Inflammatory macrophage treated with lipopolysaccharide for 4 hours (primary cell): Measurements from ENCODE around the gene MBTPS2.
"Not testable (repeated sequence)": the region's sequence is repeated elsewhere in the genome, so short reads cannot be mapped to it uniquely, and the experiment has no call there.

ENCODE experiments used
- DNase-seq: peaks from one replicate; pipeline ENCODE4 v3.0.0-alpha.2; 2020

The MBTPS2 gene

DNA sequence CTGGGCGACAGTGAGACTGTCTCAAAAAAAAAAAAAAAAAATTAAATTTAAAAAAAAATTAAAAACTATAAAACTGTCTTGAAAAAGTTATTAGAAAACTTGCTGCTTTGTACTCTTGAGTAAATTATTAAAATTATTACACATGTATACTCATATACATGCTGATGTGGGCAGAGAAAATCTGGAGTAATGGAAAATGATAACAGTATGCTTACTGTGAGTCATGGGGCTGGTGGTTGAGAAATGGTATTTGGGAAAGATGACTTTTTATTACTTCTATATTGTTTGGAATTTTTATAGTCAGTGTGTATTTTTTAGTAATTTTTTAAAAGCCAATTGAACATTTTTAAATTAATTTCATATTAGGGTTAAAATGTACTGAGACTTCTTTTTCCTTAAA lies 23.8 kb downstream of the MBTPS2 start:
- peak; percentile 34 for DNase-seq

DNA sequence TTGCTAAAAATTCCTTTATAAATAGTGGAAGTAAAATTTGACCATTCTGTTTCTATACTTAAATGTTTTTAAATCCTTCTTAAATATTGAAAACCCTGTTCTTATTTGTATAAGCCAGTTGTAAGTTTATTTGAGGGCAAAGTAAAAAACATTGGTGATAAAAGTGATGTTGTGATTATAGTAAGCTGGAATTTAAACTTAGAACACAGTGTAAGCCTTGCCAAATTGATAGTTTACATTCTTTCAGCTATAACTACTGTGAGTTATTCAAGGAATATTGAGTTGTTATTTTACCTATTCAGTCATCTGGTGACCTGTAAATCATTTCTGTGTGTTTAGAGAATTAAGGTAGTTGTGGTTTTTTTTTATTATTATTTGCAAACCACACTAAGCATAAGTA lies 26.0 kb downstream of the MBTPS2 start:
- no peak for DNase-seq

DNA sequence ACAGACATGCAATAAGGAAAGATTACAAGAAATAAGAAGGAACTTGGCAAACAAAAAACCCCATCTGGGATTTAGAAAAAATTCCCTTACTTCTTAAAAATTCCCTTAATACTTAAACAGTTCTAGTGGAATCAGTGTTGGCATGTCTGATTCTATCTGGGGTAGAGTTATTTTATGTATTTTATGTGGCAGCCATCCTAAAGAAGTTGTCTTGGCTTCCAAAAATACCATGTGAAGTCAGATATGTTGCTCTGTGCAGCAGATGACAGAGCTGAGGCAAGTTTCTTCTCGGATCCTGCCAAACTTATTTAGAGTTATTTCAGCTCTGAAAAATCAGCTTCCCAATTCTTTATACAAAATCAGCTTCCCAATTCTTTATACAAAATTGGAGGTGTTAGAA lies 31.1 kb downstream of the MBTPS2 start:
- DNase-seq: no peak

DNA sequence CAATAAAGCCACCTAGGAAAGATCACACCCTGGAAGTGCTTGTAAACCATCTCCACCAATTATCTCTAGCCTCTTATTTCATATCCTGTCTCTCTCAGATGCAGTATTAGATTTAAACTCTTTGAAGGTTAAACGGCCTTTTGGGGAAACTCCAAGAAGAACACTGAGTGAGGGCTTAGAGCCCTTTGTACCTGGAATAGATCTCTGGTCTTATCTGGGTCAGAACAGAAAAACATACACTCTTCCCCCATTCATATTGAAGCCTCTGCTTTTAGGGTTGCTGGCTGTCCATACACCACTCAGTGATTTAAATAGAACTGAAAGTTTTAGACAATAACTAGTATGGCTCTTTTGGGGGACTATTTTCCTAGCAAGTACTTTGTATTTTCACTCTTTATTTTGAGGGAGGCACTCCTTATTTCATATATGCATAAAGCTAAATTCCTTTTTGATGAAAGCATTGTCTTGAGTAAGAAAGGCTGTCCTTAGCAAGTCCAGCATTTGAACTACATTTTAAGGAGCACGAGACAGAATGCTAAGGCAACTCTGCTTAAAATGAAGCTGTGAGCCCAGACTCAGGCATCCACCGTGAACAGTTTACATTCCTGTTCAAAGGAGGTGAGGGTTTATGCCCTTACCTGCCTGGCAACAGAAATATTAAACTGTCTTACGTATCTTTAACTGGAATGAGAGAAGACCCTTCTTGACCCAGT lies 33.8 kb downstream of the MBTPS2 start:
- no peak for DNase-seq

DNA sequence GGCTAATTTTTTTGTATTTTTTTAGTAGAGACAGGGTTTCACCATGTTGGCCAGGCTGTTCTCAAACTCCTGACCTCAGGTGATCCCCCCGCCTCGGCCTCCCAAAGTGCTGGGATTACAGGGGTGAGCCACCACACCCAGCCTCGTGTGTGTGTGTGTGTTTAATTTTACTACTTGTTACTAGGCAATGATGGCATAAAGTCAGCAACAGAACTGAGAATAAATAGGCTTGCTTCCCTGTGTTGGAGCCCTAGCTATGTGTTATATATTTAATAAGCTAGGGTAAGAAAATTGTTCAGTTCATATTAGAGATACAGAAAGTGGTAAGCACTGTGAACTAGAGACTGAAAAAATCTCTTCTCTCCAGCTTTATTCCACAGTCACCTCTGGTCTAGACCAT lies 34.8 kb downstream of the MBTPS2 start:
- DNase-seq: not testable (repeated sequence)

DNA sequence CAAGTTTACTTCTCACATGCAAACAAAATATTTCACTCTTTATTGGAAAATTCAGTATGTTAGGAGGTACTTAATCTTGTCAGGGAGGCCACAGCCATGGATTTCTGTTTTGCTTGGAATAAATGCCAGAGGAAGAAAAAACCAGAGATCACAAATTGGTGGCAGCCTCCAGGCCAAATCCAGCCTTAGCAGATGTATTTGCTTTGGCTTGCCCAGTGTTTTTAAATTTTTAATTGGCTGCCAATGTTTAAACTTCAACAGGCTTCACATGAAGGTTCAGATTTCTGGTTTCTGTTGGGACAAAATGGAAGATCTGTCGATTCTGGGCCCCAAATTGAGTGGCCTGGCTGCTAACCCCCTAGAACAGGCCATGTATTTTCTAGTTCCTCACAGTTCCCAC lies 35.6 kb downstream of the MBTPS2 start:
- DNase-seq: no peak

DNA sequence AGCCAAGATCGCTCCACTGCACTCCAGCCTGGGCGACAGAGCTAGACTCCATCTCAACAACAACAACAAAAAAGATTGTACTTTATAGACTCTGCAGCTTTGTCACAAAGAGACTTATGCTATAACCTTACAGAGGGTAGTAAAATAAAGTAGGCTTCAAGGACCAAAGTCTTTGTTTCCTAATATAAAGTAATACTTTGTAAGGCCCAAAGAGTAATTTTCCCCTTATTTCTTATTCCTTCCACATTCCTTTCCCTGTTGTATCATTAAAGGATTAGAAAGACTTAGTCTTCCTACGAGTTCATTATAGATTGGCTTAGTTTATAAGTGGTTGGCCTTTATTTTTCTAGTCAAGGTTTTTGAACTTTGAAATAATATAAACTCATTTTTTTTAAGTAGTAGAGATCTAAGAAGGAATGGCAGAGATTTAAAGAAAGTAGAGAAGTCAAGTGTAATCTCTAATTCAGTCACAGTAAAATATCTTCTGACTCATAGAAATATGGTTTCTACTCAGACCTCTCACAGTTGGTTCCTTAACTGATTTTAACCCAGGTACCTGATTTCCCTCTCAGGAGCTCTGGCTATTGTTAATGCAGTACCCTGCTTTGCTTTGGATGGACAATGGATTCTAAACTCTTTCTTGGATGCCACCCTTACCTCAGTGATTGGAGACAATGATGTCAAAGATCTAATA lies 42.6 kb downstream of the MBTPS2 start:
- no peak for DNase-seq

DNA sequence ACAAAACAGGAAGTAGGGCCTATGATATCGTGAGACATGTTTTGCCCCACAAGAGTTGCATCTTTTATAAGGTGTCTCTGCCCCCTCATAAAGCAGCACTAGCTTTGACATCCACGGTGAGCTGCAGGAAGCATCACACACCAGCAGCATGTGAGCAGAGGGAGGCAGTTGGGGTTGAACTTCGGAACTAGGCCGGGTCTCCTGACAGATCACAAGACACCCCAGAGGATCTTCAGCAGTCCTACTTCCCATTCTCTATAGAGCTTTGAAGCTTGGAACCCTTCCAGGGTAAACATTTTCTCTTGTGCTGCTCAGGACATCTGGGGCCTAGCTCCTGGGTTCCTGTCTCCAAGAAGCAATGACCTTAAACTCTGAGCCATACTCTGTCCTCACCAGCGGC lies 43.8 kb downstream of the MBTPS2 start:
- DNase-seq: peak; percentile 28

DNA sequence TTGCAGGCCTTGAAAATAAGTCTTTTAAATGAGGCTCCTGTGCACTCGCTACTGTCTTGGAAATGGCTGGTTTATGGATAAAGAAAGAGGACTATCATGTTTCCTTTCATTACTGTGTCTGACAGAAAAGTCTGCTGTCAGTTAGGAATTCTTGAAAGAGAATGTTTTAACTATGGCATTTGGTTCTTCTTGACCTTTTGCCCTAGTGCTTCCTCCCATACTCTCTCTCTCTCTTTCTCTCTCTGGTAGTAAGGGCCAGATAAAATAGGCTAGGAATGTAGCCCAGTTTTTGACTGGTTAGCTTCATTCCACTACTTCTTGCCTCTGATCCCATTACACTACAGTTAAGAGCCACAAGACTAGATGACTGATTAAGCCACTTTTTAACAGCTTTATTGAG lies 46.2 kb downstream of the MBTPS2 start:
- no peak for DNase-seq

DNA sequence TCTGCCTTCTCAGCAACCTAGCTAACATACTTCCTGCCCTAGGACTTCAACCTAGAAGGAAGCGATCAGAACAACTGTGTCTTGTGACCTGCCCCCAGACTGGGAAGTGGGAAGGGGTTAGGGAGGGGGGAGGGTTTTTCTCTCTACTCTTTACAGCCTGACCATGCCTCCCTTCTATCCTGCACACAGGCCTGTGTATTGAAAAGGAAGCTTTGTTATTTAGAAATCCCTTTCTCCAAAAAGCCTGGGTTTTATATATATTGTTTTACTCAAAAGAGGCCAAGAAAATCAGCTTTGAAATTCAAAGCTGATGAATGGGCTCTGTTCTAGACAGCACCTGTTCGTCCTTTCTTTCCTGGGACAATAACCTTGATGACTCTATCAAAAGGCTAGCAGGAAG lies 65.9 kb downstream of the MBTPS2 start:
- DNase-seq: no peak

DNA sequence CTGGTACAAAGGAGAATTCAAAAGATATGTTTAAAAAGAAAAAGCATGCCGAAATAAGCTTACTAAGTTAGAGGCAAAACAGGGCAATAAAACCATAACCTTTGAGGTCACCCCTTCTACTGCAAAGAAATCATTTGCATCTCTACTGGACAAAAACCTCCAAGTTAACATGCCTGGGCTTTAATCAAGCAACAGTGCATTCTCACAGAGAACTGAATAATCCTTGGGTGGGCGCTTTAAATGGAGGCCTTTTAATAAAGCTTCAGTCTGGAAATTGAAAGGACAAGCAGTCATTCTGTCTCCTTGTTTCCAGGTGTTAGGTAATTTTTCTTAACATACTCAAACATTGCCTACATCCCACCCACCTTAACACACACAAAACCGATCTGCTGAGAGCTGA lies 66.5 kb downstream of the MBTPS2 start:
- no peak for DNase-seq

DNA sequence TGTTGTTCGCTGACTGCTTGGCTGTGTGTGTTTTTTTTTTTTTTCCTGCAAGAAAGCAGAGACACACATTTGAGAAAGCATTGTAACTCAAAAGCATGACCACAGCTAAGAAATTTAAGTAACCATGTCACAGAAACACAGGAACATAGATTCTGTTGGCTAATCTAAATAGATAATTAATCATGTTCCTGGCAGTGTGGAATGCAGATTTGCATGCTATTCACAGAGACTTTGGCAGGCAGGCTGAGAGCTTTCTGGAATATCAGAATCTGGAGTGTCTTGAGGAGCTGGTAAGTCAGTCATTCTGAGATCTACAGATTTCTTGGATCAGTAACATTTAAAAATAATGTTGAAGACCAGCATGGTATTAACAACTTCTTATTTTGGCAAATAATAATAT lies 67.8 kb downstream of the MBTPS2 start:
- no peak for DNase-seq

DNA sequence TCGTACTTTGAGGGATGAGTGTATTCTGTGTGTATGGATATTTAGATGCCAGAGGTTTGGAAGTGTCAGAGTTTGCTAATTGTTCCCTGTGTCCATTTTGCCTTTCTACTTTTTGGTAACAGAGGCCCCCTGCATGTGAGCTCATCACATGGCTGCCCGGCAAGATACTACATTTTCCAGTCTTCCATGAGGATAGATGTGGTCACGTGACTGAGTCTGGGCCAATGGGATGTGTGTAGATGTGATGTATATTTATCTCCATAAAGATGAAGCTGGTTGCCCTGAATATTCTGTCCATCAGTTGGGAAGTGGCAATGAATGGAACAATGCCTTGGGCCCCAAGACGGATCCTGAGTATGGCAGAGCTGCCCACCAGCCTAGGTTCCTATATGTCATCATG lies 72.1 kb downstream of the MBTPS2 start:
- no peak for DNase-seq

DNA sequence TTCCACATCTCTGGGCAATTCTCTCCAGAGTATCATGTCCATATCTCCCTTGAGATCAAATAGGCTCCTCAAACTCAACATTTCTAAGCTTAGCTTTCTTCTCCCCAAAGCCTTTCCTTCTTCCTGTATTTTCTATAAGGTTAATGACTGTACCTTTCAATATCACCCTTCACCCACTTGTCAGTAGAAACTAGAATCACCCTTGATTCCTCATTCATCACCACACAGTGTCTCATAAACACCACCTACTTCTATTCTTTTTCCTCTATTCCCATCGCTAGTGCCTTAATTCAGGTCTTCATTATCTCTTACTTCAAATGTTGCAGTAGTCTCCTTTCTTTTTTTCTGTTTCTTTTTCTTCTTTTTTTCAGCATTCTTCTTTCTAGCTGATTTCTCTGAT lies 72.8 kb downstream of the MBTPS2 start:
- DNase-seq: no peak

DNA sequence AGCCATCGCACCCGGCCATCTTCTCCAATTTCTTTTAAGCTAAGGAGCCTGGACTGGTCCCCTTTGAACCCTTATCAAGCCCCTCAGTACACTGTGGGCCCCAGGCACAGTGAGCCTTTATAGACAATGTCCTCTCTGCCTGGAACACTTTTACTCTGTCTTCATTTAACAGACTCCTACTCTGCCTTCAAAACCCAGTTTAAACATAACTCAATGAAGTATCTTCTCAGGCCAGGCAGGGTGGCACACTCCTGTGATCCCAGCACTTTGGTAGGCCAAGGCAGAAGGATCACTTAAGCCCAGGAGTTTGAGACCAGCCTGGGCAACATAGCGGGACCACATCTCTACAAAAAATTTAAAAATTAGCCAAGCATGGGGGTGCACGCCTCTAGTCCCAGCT lies 73.6 kb downstream of the MBTPS2 start:
- DNase-seq: no peak

DNA sequence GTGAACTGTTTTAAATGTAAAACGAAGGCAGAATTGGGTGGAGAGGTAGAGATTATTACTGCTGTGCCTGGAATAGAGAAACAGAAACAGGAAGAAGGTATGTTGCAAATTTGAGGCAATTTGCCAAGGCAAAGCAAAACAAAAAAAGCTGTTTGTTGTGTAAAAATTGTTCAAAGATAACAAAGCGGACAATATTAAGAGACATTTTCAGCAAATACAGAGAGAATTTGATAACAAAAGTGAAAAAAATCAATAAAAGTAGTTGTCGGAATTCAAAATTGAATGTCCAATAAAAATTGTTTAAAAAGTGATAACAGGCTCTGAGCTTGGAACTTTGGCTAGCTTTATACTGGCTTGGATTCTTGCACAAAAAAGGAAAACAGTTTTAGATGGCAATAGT lies 86.7 kb downstream of the MBTPS2 start:
- peak; percentile 71 for DNase-seq

DNA sequence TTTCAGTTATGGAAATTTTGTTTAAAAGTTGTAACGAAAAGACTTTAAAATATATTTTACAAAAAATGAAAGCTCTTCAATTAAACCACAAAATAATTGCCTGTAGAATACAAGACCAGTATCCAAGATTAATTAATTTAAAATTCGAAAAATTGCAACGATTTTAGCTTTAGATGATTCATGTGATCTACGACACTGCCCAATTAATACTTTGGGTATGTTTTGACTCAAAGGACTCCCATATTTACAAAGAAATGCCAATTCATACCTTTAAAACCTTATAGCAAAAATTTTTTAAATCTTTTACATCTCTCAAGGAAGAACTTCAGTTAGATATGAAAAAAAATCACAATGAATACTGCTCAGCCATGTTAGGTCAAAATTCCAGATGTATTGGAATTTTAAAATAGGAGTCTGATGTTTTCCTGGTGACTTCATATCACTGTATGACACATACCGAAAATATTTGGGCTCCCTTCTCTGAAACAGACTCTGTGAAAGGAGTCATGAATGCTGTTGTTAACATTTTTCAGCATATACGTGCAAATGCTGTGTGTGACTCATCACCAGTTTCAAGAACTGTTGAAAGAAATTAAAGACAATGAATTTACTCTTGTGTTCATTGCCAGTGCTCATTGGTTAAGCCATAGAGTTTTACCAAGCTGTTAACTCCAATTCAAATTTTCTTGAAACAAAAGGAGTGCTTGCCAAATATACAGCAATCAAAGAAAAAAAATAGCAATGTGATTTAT lies 87.3 kb downstream of the MBTPS2 start:
- peak; percentile 83 for DNase-seq

DNA sequence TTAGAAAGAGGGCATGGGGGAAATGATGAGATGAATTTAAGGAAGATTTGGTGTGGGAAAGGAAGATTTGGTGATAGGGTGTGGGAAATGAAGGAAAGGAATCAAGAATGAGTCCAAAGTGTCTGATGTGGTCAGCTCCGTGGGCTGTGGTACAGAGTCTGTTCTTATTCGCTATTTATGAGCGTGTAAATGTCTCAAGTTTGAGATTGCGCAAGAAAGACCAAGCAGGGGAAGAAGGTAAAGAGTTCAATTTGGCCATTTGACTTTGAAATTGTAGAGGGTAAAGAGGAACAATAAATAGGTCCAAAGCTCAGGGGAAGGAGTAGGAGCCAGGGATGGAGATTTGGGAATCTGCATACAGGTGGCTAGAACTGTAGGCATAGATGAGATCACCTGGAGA lies 89.8 kb downstream of the MBTPS2 start:
- peak; percentile 32 for DNase-seq

DNA sequence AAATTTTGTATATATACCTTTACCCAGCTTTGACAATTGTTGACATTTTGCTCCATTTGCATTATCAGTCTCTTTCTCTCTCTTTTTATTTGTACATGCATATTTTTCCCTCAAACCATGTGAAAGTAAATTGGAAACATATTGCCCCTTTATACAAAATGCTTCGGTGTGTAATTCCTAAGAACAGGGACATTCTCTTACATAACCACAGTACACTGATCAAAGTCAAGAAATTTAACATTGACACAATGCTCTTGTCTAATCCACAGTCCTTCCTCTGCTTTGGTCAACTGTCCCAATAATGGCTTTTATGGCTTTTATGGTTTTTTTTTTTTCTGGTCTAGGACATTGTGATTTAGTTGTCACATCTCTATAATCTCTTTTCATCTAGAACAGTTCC lies 91.6 kb downstream of the MBTPS2 start:
- no peak for DNase-seq

DNA sequence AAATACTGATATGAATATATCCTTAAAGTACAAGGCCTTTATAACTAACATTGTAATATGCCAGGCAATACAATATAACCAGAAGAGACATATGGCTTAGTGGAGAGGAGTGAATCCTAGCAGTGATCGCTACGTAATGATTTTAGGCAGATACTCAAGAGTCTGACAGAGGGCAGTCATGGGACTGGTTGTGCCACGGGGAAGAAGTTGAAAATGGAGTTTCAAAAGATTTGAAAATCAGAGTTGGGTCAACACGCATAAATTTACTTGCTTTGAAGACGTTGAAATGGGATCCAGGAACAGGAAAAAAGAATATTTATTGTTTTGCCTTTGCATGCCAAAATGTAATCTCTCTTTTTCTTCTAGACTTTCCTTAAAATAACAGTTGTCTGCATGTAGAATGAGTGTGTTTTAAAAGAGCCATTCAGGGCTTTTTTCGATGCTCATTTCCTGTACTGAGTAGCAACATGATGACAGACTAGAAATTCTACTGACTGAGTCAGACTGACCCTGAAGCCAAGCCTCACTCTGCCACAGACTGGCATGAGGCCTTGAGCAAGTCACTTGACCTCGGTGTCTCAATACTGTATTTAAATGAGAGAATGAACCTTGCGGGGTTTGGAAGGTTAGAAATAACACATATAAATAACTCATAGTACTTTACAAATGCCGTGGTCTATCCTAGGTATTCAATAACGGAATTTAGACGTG lies 93.0 kb downstream of the MBTPS2 start:
- DNase-seq: peak; percentile 94

DNA sequence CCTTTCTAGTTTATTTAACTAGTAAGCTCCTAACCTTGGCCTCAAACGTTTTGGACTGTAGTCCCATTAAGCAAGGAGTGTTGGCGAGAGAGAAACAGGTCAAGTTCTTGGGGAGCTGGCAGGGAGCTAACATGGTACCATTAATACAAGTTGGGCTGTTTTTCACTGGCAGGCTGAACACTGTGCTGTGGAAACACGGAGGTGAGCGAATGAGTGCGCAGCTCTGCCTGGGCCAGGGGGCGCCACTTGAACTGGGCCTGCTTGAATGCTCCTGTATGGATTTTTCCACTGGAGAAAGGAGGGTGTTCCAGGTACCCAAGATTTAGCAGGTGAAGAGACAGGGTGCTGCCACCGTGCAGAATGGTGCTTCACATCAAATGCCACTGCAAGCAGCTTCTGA lies 93.7 kb downstream of the MBTPS2 start:
- DNase-seq: no peak

DNA sequence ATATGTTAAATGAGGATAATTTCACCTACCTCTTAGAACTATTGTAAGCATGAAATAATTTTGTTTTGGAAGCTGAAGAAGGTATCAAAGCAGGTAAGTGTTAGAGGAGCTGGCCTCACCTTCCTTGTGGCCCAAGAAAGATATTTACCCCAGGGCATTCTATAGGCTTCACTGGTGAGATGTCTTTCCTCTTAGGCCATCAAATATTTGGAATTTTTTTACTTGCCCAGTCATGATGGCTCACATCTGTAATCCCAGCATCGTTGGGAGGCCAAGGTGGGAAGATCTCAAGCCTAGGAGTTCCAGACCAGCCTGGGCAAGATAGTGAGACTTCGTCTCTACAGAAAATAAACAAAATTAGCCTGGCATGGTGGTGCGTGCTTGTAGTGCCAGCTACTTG lies 95.0 kb downstream of the MBTPS2 start:
- no peak for DNase-seq
